ENCODE measurements around the gene CTSW.
A peak's percentile ranks its signal among the peaks of the same experiment; 100 is the strongest.

Gene CTSW

GRCh38 chr11:65864706-65865471 is 14.7 kb upstream of the CTSW start:
- Histone ChIP-seq H3K27me3 (ENCODE audit: control insufficient read depth, insufficient read depth, low read length) (no peaks in the 10 kb centered on the region), H3K36me3 (ENCODE audit: control insufficient read depth, insufficient read depth, low read length) (peaks cover 20% of the 10 kb centered on the region), H3K4me3 (ENCODE audit: low read length) (no peak overlapping the region), H3K9ac (ENCODE audit: low read length) (no peak overlapping the region), H3K4me1 (ENCODE audit: control insufficient read depth, insufficient read depth, low read length) (peaks cover 16% of the 10 kb centered on the region), H3K9me3 (ENCODE audit: control insufficient read depth, low read length) (no peaks in the 10 kb centered on the region)

DNA sequence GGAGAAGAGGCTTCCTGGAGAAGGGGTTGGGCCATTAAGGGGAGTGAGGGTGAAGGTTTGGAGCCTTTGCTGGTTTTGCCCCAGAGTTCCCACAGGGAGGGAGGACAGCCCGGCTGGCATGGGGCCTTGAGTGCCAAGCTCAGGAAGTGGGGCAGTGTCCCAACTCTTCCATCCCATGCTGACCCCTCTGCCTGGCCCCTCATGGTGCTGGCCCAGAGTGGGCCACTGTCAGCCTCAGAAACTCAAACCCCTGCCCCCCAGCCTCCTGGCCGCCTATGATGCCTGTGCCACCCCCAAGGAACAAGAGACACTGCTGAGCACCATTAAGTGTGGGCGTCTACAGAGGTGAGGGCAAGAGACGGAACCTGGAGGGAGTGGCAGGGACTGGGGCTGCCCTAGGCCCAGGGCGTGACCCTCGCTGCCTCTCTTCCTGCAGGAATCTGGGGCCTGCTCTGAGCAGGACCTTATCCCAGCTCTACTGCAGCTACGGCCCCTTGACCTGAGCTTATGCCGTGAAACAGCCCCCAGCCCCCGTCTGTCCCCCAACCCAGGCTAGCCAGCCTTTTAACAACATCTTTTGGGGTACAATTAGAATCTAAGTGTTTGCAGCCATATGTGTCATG is 14.0 kb upstream of the CTSW start:
- Histone ChIP-seq H3K4me1 (ENCODE audit: control insufficient read depth, insufficient read depth, low read length) (peaks cover 13% of the 10 kb centered on the region), H3K9ac (ENCODE audit: low read length) (no peak overlapping the region), H3K4me3 (ENCODE audit: low read length) (no peak overlapping the region), H3K9me3 (ENCODE audit: control insufficient read depth, low read length) (no peaks in the 10 kb centered on the region), H3K27me3 (ENCODE audit: control insufficient read depth, insufficient read depth, low read length) (peaks cover 4% of the 10 kb centered on the region), H3K36me3 (ENCODE audit: control insufficient read depth, insufficient read depth, low read length) (peaks cover 20% of the 10 kb centered on the region)

- H3K4me1 ChIP-seq (ENCODE audit: control insufficient read depth, insufficient read depth, low read length): peaks cover 7% of the 10 kb centered on the region
- no peak overlapping the region for H3K9ac ChIP-seq (ENCODE audit: low read length)
- peaks cover 20% of the 10 kb centered on the region for H3K36me3 ChIP-seq (ENCODE audit: control insufficient read depth, insufficient read depth, low read length)
- H3K9me3 ChIP-seq (ENCODE audit: control insufficient read depth, low read length): no peaks in the 10 kb centered on the region
- H3K27me3 ChIP-seq (ENCODE audit: control insufficient read depth, insufficient read depth, low read length): peaks cover 5% of the 10 kb centered on the region
- no peak overlapping the region for H3K4me3 ChIP-seq (ENCODE audit: low read length)
Measured at GRCh38 chr11:65866509-65867283, 12.9 kb upstream of the CTSW start.

DNA sequence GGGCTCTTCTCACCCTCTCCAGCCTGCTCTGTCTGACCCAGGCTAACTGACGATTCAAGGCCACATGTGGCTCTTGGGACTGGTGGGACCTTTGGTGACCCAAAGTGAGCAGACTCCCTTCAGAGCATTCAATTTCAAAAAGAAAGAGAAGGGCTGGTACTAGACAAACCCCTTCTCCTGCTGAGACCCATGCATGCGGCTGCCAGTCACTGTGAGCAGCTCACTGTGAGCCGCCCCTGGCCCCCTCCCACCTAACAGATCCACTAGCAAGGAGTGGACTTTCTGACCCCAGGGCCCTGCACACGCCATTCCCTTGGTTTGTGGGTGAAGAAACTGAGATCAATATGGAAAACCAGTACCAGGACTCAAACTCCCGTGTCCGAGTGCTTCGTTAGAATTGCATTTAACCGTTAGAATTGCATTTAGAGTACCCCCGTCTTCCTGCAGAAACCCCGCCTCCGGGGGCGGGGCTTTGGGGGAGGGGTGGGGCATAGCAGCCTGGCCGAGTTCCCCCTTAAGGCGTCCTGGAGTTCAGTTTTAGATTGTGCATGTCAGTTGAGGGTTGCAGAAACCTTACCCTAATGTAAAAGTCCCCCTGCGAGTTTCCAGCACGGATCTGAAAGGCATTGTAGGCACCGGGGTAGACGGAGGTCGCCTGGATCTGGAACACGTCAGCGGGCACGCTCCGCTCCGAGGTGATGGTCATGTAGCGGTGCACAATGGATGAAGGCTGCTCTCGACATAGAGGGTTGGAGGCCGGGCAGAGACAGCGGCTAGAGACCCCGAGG is 12.2 kb upstream of the CTSW start:
- H3K36me3 ChIP-seq (ENCODE audit: control insufficient read depth, insufficient read depth, low read length): peaks cover 20% of the 10 kb centered on the region
- H3K4me3 ChIP-seq (ENCODE audit: low read length): no peak overlapping the region
- peaks cover 5% of the 10 kb centered on the region for H3K27me3 ChIP-seq (ENCODE audit: control insufficient read depth, insufficient read depth, low read length)
- H3K4me1 ChIP-seq (ENCODE audit: control insufficient read depth, insufficient read depth, low read length): no peaks in the 10 kb centered on the region
- H3K9ac ChIP-seq (ENCODE audit: low read length): no peak overlapping the region
- H3K9me3 ChIP-seq (ENCODE audit: control insufficient read depth, low read length): no peaks in the 10 kb centered on the region

DNA sequence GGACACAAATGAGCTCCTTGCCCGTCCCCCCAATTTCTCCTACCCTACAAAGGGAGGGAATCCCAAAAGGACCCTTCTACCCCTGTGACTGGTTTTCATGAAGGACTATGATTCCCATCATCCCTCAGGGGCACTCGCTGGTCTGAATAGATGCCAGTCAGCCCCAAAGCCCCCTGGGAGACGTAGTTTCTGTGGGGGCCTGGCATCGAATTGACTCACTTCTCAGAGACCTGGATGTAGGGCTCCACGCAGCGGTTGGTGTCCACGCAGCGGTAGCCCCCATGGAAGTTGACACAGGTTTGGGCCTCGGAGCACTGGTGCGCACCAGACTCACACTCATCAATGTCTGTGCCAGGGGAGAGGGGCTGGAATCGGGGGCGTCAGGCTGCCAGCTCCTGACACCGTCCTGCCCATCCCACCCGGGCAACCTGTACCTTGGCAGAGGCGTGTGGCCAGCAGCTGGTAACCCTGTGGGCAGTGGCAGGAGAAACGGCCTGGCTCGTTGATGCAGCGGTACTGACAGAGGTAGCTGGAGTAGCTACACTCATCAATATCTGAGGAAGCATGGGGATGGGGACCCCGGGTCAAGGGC is 11.5 kb upstream of the CTSW start:
- H3K9me3 ChIP-seq (ENCODE audit: control insufficient read depth, low read length): no peaks in the 10 kb centered on the region
- H3K4me1 ChIP-seq (ENCODE audit: control insufficient read depth, insufficient read depth, low read length): peaks cover 4% of the 10 kb centered on the region
- no peak overlapping the region for H3K9ac ChIP-seq (ENCODE audit: low read length)
- H3K27me3 ChIP-seq (ENCODE audit: control insufficient read depth, insufficient read depth, low read length): peaks cover 5% of the 10 kb centered on the region
- no peak overlapping the region for H3K4me3 ChIP-seq (ENCODE audit: low read length)
- H3K36me3 ChIP-seq (ENCODE audit: control insufficient read depth, insufficient read depth, low read length): peaks cover 16% of the 10 kb centered on the region

DNA sequence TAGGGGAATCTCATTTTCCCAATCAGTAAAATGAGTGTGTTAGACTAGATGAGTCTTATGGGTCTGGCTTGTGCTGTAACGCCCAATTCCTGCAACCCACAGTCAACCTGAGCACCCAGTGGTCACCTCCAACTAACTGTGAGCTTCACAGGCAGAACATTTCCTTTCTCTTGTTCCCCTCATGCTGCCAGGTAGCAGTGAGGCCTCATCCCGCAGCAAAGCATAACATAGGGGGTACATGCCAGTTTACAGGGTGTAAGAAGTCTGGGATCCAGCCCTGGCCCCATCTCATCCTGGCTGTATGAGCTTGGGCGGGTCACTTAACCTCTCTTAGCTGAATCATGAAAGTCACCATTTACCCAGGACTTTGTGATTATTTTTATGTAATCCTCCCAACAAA is 10.7 kb upstream of the CTSW start:
- H3K4me1 ChIP-seq (ENCODE audit: control insufficient read depth, insufficient read depth, low read length): peaks cover 8% of the 10 kb centered on the region
- H3K4me3 ChIP-seq (ENCODE audit: low read length): no peak overlapping the region
- H3K9me3 ChIP-seq (ENCODE audit: control insufficient read depth, low read length): no peaks in the 10 kb centered on the region
- H3K9ac ChIP-seq (ENCODE audit: low read length): no peak overlapping the region
- peaks cover 5% of the 10 kb centered on the region for H3K27me3 ChIP-seq (ENCODE audit: control insufficient read depth, insufficient read depth, low read length)
- peaks cover 10% of the 10 kb centered on the region for H3K36me3 ChIP-seq (ENCODE audit: control insufficient read depth, insufficient read depth, low read length)

GRCh38 chr11:65869643-65870306 is 9.9 kb upstream of the CTSW start:
- peaks cover 11% of the 10 kb centered on the region for H3K4me1 ChIP-seq (ENCODE audit: control insufficient read depth, insufficient read depth, low read length)
- peaks cover 5% of the 10 kb centered on the region for H3K27me3 ChIP-seq (ENCODE audit: control insufficient read depth, insufficient read depth, low read length)
- no peak overlapping the region for H3K9ac ChIP-seq (ENCODE audit: low read length)
- no peaks in the 10 kb centered on the region for H3K9me3 ChIP-seq (ENCODE audit: control insufficient read depth, low read length)
- peaks cover 4% of the 10 kb centered on the region for H3K36me3 ChIP-seq (ENCODE audit: control insufficient read depth, insufficient read depth, low read length)
- H3K4me3 ChIP-seq (ENCODE audit: low read length): no peak overlapping the region

GRCh38 chr11:65870307-65870658 is 9.4 kb upstream of the CTSW start:
- Histone ChIP-seq H3K36me3 (ENCODE audit: control insufficient read depth, insufficient read depth, low read length) (peaks cover 3% of the 10 kb centered on the region), H3K27me3 (ENCODE audit: control insufficient read depth, insufficient read depth, low read length) (peaks cover 5% of the 10 kb centered on the region), H3K4me1 (ENCODE audit: control insufficient read depth, insufficient read depth, low read length) (peaks cover 11% of the 10 kb centered on the region), H3K9me3 (ENCODE audit: control insufficient read depth, low read length) (no peaks in the 10 kb centered on the region), H3K9ac (ENCODE audit: low read length) (no peak overlapping the region), H3K4me3 (ENCODE audit: low read length) (no peak overlapping the region)

DNA sequence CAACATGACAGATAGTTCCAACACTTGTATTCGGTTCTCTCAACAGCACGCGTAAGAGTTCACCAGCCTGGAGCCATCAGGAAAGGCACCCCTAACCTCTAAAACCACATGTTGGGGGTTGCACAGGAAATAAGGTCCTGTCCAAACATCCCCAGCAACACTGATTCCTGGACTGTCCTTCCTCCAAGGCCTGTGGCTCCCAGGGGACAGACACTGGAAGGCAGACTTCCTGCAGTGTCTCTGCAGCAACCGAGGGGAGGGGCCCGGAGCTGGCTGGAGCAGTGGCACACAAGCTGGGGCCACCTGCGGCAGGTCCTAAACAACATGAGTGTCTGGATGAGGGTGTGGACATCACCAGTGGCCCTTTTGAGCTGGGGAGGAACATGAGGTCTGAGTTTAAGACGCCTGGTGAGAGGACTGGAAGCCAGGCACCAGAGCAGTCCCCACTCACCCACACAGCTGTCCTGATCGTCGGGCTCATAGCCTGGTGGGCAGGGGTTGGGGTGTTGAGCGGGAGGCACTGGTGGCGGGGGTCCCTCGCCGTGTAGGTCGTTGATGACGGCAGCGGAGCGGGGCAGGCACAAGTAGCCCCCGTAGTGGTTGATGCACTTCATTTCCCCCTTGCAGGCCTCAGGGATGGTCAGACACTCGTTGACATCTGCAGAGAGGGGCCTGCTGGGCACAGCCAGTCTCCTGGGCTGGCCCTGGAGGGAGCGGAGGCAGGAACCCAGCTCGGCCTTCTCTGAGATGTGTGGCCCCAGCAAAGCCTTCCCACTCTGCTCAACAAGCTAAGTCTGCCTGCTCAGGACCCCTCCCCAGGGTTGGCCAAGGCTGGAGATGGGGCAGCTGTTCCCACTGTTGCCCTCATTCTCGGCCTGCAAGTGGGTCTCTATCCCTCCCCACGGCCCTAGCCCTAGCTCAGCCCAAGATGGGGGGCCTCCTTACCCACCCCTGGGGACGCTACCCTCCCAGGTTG is 8.6 kb upstream of the CTSW start:
- Histone ChIP-seq H3K36me3 (ENCODE audit: control insufficient read depth, insufficient read depth, low read length) (no peaks in the 10 kb centered on the region), H3K9me3 (ENCODE audit: control insufficient read depth, low read length) (no peaks in the 10 kb centered on the region), H3K4me1 (ENCODE audit: control insufficient read depth, insufficient read depth, low read length) (peaks cover 11% of the 10 kb centered on the region), H3K27me3 (ENCODE audit: control insufficient read depth, insufficient read depth, low read length) (peaks cover 5% of the 10 kb centered on the region), H3K4me3 (ENCODE audit: low read length) (no peak overlapping the region), H3K9ac (ENCODE audit: low read length) (peak overlapping the region; percentile 39)

- H3K4me3 ChIP-seq (ENCODE audit: low read length): no peak overlapping the region
- H3K36me3 ChIP-seq (ENCODE audit: control insufficient read depth, insufficient read depth, low read length): no peaks in the 10 kb centered on the region
- H3K4me1 ChIP-seq (ENCODE audit: control insufficient read depth, insufficient read depth, low read length): peaks cover 11% of the 10 kb centered on the region
- H3K9ac ChIP-seq (ENCODE audit: low read length): peak overlapping the region; percentile 39
- H3K9me3 ChIP-seq (ENCODE audit: control insufficient read depth, low read length): no peaks in the 10 kb centered on the region
- H3K27me3 ChIP-seq (ENCODE audit: control insufficient read depth, insufficient read depth, low read length): peaks cover 5% of the 10 kb centered on the region
Measured at GRCh38 chr11:65871811-65872548, 7.7 kb upstream of the CTSW start.
